Measurements from ENCODE around the gene ATP2A2. TPM values are rescaled to one million over a fixed set of nuclear protein-coding genes. Genes with fewer than 3 reads are reported as not detected.

The ATP2A2 gene
- total and polyA plus RNA-seq, 11 donors: 494 to 2,963 (median 1,674) TPM

GRCh38 chr12:110382683-110383082, 101.6 kb downstream of the ATP2A2 start:
- Histone ChIP-seq H3K9me3 (no peaks in the 10 kb centered on the region), H3K27me3 (no peaks in the 10 kb centered on the region), H3K4me3 (no peak overlapping the region), H3K36me3 (peaks cover 4 to 98% (median 91%) of the 10 kb centered on the region in 9 donors), H3K4me1 (peaks cover 0 to 18% (median 0%) of the 10 kb centered on the region in 12 donors), H3K27ac (no peak overlapping the region)
- intact Hi-C loops (cut with DNase I): no loop called here
- no peak for ATAC-seq
- DNase-seq: no peak
- WGBS, 4 donors: 93 to 98% (median 97%) methylated on average over 4 of the region's 4 CpGs
- TF ChIP-seq POLR2A (IDR thresholded peaks at IDR 0.05): no peak
- no peak for TF ChIP-seq CTCF (IDR thresholded peaks at IDR 0.05)

Other genes with a start within 250 kb of the ATP2A2 start
- 10 to 100 TPM in 1 of 9 donors, 1 to 10 TPM in 8; 3.5 to 13.3 (median 4.7) TPM for gene C12orf76, start 232.7 kb upstream of the ATP2A2 start, total RNA-seq
- gene C12orf76, start 232.7 kb upstream of the ATP2A2 start, polyA plus RNA-seq: 1 to 10 TPM; 4.1 to 7.5 TPM
- gene IFT81, start 156.9 kb upstream of the ATP2A2 start, total RNA-seq: 1 to 10 TPM; 6.1 to 9.8 (median 8.9) TPM
- 1 to 10 TPM; 4.3 to 6.7 TPM for gene IFT81, start 156.9 kb upstream of the ATP2A2 start, polyA plus RNA-seq
- 10 to 100 TPM; 26.5 to 41.3 (median 33.0) TPM for gene ANAPC7, start 122.5 kb downstream of the ATP2A2 start, total RNA-seq
- 10 to 100 TPM; 35.4 to 36.7 TPM for gene ANAPC7, start 122.5 kb downstream of the ATP2A2 start, polyA plus RNA-seq
- gene ARPC3, start 169.1 kb downstream of the ATP2A2 start, total RNA-seq: 100 to 1,000 TPM in 5 of 9 donors, 10 to 100 TPM in 4; 77.2 to 251 (median 108) TPM
- 100 to 1,000 TPM; 176 to 202 TPM for gene ARPC3, start 169.1 kb downstream of the ATP2A2 start, polyA plus RNA-seq
- gene GPN3, start 187.0 kb downstream of the ATP2A2 start, total RNA-seq: 10 to 100 TPM; 14.5 to 37.0 (median 28.4) TPM
- 10 to 100 TPM; 16.1 to 62.2 TPM for gene GPN3, start 187.0 kb downstream of the ATP2A2 start, polyA plus RNA-seq
- gene FAM216A, start 187.6 kb downstream of the ATP2A2 start, total RNA-seq: 1 to 10 TPM; 3.6 to 8.0 (median 4.7) TPM
- gene FAM216A, start 187.6 kb downstream of the ATP2A2 start, polyA plus RNA-seq: 10 to 100 TPM in 1 of 2 donors, 1 to 10 TPM in 1; 8.7 to 29.3 TPM
- gene VPS29, start 220.9 kb downstream of the ATP2A2 start, total RNA-seq: 100 to 1,000 TPM in 3 of 9 donors, 10 to 100 TPM in 6; 66.7 to 149 (median 89.5) TPM
- gene VPS29, start 220.9 kb downstream of the ATP2A2 start, polyA plus RNA-seq: 100 to 1,000 TPM; 107 to 191 TPM
- 1 to 10 TPM in 5 of 9 donors, under 1 TPM in 2, not detected in 2; 0.67 to 4.8 (median 2.4) TPM for gene RAD9B, start 221.1 kb downstream of the ATP2A2 start, total RNA-seq
- gene RAD9B, start 221.1 kb downstream of the ATP2A2 start, polyA plus RNA-seq: 10 to 100 TPM in 1 of 2 donors, under 1 TPM in 1; 0.34 to 12.0 TPM

Measured in heart left ventricle (tissue), 16 donors.